HG02623 (cell line): ENCODE measurements around the gene LASP1.
"Not testable (repeated sequence)": the region's sequence is repeated elsewhere in the genome, so short reads cannot be mapped to it uniquely, and the experiment has no call there.

Source experiments
- ATAC-seq: cut with Tn5 transposase; IDR thresholded peaks from one replicate; pipeline ENCODE4 v1.9.1; 2021; ENCODE audit warnings: moderate library complexity; ENCODE audit not compliant: unreplicated experiment

LASP1 gene, protein sequence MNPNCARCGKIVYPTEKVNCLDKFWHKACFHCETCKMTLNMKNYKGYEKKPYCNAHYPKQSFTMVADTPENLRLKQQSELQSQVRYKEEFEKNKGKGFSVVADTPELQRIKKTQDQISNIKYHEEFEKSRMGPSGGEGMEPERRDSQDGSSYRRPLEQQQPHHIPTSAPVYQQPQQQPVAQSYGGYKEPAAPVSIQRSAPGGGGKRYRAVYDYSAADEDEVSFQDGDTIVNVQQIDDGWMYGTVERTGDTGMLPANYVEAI

DNA sequence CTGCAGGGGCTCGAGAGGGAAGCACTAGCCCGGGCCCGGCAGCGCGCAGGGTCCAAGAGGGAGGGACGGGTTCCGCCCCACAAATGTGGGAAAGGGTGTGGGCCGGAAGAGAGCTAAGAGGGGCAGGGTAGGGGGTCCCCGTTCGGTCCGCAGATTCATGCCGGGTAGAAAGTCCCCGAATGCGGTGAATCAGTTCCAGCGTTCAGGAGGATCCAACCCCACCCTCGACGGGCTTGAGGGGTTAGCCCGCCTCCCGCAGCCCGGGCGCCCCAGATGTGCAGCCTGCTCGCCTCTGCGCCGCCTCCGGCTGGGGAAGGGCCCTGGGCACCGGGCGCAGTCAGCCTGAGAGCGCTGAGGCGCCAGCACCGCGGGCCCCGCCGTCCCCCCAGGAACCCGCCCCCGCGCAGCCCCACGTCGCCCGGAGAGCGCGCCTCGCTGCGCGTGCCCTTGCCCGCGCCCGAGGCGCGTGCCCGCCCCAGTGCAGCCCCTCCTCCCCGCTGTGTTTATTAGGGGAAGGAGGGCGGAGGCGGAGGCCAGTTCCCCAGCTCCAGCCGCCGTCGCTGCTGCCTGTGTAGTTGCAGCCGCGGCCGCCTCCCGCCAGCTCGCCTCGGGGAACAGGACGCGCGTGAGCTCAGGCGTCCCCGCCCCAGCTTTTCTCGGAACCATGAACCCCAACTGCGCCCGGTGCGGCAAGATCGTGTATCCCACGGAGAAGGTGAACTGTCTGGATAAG lies at the start of gene LASP1:
LASP1 (plus strand) TSS at position 533 of the 733 bp plus-strand sequence; CDS start at position 665, 132 bp downstream.
- peak; percentile 33 for ATAC-seq

- peak; percentile 81 for ATAC-seq
These were observed 44.7 kb upstream of the LASP1 start, which contains the start of gene CWC25 for GRCh38 chr17:38824899-38825761. CWC25 (minus strand) TSS chr17:38825321; CDS start chr17:38825183, 138 bp downstream.

DNA sequence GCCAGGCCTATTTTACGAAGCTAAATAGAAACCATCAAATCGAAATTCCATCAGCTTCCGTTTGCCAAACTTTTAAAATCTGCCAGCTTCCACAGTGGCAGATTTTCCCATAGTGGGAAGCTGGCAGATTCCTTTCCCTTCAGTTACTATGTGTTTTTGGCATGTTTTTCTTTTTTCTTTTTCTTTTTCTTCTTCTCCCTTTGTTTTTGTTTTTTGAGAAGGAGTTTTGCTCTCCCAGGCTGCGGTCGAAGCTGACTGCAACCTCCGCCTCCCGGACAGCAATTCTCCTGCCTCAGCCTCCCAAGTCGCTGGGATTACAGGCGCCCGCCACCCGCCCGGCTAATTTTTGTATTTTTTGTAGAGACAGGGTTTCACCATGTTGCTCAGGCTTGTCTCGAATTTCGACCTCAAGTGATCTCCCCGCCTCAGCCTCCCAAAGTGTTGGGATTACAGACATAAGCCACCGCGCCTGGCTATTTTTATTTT lies 44.1 kb upstream of the LASP1 start:
- no peak for ATAC-seq

- ATAC-seq: no peak
These were observed 25.5 kb upstream of the LASP1 start for GRCh38 chr17:38844261-38844757.

DNA sequence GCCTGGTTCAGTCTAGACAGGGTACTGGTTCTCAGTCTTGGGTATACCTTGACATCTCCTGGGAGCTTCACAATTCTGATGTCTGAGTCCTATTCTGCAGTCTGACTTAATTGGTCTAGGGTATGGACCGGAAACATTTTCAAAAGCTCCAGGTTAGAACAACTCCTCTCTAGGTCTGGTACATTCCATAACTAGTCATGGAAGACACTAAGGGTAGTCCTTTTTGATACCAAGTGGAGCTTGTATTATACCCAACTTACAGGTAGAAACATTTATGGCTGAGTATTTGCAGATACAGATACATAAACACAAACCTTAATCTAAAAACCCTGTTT lies 21.3 kb upstream of the LASP1 start:
- no peak for ATAC-seq

DNA sequence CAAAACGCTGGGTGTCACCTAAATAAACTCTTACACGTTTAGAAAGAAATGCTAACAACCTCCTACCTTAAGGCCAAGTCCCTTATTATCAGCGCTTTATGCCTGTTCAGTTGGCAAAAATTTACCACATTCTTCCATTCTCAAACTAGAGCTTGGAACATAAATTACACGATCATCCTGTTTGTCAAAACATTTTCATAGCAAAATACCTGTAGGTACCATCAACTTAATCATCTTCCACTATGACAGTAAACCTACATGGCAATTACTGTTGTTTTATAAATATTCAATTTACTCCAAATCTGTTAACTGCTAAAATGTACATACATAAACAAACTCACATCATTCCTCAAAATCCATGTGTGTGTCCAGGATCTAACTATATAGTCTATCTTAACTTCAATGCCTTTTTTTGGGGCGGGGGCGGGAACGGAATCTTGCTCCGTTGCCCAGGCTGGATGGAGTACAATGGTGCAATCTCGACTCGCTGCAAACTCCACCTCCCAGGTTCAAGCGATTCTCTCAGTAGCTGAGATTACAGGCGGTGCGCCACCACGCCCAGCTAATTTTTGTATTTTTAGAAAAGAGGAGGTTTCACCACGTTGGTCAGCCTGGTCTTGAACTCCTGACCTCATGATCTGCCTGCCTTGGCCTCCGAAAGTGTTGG lies 20.8 kb upstream of the LASP1 start:
- no peak for ATAC-seq

- no peak for ATAC-seq
These were observed 19.5 kb upstream of the LASP1 start for GRCh38 chr17:38850374-38850773.

GRCh38 chr17:38851434-38851833 lies 18.4 kb upstream of the LASP1 start:
- ATAC-seq: no peak

DNA sequence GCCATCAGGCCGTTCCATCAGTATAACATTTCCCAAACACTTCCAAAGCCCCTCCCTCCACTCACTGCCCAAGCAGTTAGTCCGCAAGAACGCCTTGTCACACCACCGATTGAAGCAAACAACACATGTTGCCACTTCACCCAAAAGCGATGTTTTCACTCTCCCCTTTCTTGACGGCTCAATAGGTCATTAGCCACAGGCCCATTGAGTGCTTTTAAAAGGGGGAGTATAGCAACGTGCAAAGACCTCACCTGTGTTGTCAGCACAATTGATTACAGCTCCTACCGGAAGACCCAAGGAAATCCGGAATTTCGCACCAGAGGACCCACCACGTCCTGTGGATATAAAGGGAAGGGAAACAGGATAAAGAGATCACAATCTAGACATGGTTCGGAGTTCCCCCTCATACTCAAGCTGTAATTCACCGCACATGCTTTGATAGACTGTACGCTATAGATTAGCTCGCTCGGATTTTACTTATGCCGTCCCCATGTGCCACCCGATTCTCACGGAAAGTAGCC lies 17.0 kb upstream of the LASP1 start:
- no peak for ATAC-seq

GRCh38 chr17:38853292-38854219 lies 16.3 kb upstream of the LASP1 start, which contains the start of gene RPL23:
RPL23 (minus strand) TSS chr17:38853721; CDS start chr17:38853710, 11 bp downstream.
- ATAC-seq: peak; percentile 76

- ATAC-seq: not testable (repeated sequence)
These were observed 14.7 kb upstream of the LASP1 start for GRCh38 chr17:38855101-38855714.

DNA sequence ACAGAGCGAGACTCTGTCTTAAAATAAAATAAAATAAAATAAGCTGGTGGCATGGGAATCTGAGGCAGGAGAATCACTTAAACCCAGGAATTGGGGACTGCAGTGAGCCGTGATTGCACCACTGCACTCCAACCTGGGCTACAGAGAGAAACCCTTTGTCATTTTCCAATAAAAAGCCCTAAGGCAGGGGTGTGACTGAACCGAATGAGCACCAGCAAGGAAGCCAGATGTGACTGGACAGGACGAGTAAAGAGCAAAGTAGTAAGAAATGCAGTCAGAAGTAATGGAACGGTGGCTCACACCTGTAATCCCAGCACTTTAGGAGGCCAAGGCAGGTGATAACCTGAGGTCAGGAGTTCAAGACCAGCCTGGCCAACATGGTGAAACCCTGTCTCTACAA lies 12.6 kb upstream of the LASP1 start:
- no peak for ATAC-seq

- ATAC-seq: no peak
These were observed 8.4 kb upstream of the LASP1 start for GRCh38 chr17:38861399-38861843.

- ATAC-seq: no peak
These were observed 5.0 kb upstream of the LASP1 start for GRCh38 chr17:38864636-38865398.

- no peak for ATAC-seq
These were observed 2.5 kb upstream of the LASP1 start for GRCh38 chr17:38867179-38867967.

DNA sequence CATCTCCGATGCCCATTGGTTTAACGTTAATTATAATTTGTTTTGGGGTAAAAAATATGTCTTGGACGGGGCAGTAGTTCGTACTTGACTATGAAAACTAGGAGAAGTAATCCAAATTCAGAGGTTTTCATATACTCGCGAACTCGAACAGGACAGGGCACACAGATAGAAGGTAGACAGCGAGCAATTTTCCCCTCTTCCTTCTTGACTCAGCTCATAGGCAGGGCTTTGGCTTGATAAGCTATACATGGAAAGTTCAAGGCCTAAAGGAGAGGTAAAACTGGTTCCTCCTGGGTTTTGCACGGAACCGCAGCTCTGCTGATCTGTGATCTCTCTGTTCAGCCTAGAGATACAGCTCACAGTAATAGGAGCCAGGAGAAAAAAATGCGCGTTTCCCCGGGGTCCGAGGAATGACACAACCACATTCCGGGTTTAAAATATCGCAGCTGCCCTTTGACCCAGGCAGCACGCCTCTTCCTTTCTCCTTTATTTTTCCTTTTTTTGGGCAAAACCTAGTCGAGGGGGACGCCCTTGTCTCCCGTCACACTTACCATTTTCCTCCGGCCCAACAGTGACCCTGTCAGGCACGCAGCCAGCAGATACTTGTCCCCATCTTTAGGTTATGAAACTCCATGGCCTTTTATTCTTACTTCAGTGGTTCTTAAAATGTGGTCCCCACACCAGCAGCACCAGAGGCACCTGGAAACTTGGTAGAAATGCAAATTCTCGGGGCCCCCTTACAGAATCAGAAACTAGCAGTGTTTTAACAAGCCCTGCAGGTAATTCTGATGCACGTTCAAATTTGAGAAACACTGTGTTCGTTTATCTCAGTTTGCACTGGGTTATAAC lies 1.7 kb upstream of the LASP1 start:
- ATAC-seq: no peak
